ENCODE data around the gene OR4P4.

DNA sequence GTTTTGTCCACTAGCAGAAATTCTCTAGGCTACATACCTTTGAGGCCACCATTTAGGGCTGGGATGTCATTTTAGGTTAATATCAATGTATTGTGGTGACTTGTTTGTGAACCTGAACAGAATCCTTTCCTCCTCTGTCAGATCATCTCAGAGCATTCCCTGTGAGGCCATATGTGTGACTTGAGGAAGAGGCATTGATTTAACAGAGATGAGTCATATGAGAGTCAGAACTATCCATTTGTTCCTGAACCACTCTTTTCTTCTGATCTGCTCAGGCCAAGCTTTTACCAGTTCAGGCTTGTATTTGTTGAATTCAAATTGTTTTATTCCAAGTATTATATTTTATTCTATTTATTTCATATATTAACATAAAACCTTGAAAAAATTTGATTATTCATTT, 20.2 kb downstream of the OR4P4 start:
- TF ChIP-seq, protein P1, sequence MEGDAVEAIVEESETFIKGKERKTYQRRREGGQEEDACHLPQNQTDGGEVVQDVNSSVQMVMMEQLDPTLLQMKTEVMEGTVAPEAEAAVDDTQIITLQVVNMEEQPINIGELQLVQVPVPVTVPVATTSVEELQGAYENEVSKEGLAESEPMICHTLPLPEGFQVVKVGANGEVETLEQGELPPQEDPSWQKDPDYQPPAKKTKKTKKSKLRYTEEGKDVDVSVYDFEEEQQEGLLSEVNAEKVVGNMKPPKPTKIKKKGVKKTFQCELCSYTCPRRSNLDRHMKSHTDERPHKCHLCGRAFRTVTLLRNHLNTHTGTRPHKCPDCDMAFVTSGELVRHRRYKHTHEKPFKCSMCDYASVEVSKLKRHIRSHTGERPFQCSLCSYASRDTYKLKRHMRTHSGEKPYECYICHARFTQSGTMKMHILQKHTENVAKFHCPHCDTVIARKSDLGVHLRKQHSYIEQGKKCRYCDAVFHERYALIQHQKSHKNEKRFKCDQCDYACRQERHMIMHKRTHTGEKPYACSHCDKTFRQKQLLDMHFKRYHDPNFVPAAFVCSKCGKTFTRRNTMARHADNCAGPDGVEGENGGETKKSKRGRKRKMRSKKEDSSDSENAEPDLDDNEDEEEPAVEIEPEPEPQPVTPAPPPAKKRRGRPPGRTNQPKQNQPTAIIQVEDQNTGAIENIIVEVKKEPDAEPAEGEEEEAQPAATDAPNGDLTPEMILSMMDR (conservative IDR thresholded peaks at IDR 0.05; ENCODE audit: low read length) = no peak
- no peak for TF ChIP-seq EZH2phosphoT487 (IDR thresholded peaks at IDR 0.05; ENCODE audit: borderline replicate concordance)

Measured in Loucy (cell line).